ENCODE data around the gene KCND3.

Gene KCND3

GRCh38 chr1:111876631-111877030 is 112.8 kb downstream of the KCND3 start:
- Histone ChIP-seq H3K27me3 (ENCODE audit: low read depth, low read length) (peaks cover 29% of the 10 kb centered on the region), H3K4me1 (ENCODE audit: low read length) (no peaks in the 10 kb centered on the region), H3K36me3 (replicated peaks; ENCODE audit: low read depth, low read length) (no peaks in the 10 kb centered on the region), H4K20me1 (ENCODE audit: insufficient read depth, low read length) (no peaks in the 10 kb centered on the region), H3K9me3 (ENCODE audit: insufficient read depth, low read length) (no peaks in the 10 kb centered on the region), H3K79me2 (ENCODE audit: low read length) (no peaks in the 10 kb centered on the region), H3K4me3 (ENCODE audit: low read length) (no peak overlapping the region), H2AFZ (ENCODE audit: low read depth, low read length) (no peak overlapping the region), H3K4me2 (ENCODE audit: low read length) (no peak overlapping the region), H3K9ac (ENCODE audit: low read length) (no peak overlapping the region), H3K27ac (ENCODE audit: low read length) (no peak overlapping the region)
- TF ChIP-seq EZH2phosphoT487 (IDR thresholded peaks at IDR 0.05; ENCODE audit: low read depth), result no peak

- Histone ChIP-seq H3K36me3 (replicated peaks; ENCODE audit: low read depth, low read length) (no peaks in the 10 kb centered on the region), H3K27ac (ENCODE audit: low read length) (no peak overlapping the region), H3K79me2 (ENCODE audit: low read length) (no peaks in the 10 kb centered on the region), H3K4me1 (ENCODE audit: low read length) (no peaks in the 10 kb centered on the region), H3K4me3 (ENCODE audit: low read length) (no peak overlapping the region), H2AFZ (ENCODE audit: low read depth, low read length) (no peak overlapping the region), H3K9ac (ENCODE audit: low read length) (no peak overlapping the region), H4K20me1 (ENCODE audit: insufficient read depth, low read length) (no peaks in the 10 kb centered on the region), H3K9me3 (ENCODE audit: insufficient read depth, low read length) (no peaks in the 10 kb centered on the region), H3K27me3 (ENCODE audit: low read depth, low read length) (peaks cover 38% of the 10 kb centered on the region), H3K4me2 (ENCODE audit: low read length) (no peak overlapping the region)
- TF ChIP-seq EZH2phosphoT487 (IDR thresholded peaks at IDR 0.05; ENCODE audit: low read depth) (no peak), CTCF (IDR thresholded peaks at IDR 0.05; ENCODE audit: low read depth, low read length) (no peak)
These were observed 113.8 kb downstream of the KCND3 start for GRCh38 chr1:111875640-111876039.

GRCh38 chr1:111873460-111874030 is 115.9 kb downstream of the KCND3 start:
- H2AFZ ChIP-seq (ENCODE audit: low read depth, low read length), result no peak overlapping the region
- no peak overlapping the region for H3K4me2 ChIP-seq (ENCODE audit: low read length)
- no peaks in the 10 kb centered on the region for H3K36me3 ChIP-seq (replicated peaks; ENCODE audit: low read depth, low read length)
- peaks cover 48% of the 10 kb centered on the region for H3K27me3 ChIP-seq (ENCODE audit: low read depth, low read length)
- no peak overlapping the region for H3K27ac ChIP-seq (ENCODE audit: low read length)
- no peaks in the 10 kb centered on the region for H3K79me2 ChIP-seq (ENCODE audit: low read length)
- H4K20me1 ChIP-seq (ENCODE audit: insufficient read depth, low read length), result no peaks in the 10 kb centered on the region
- no peaks in the 10 kb centered on the region for H3K9me3 ChIP-seq (ENCODE audit: insufficient read depth, low read length)
- H3K4me3 ChIP-seq (ENCODE audit: low read length), result no peak overlapping the region
- TF ChIP-seq EZH2phosphoT487 (IDR thresholded peaks at IDR 0.05; ENCODE audit: low read depth) (no peak), CTCF (IDR thresholded peaks at IDR 0.05; ENCODE audit: low read depth, low read length) (no peak)
- no peak overlapping the region for H3K9ac ChIP-seq (ENCODE audit: low read length)
- H3K4me1 ChIP-seq (ENCODE audit: low read length), result no peaks in the 10 kb centered on the region

GRCh38 chr1:111870181-111870580 is 119.3 kb downstream of the KCND3 start:
- Histone ChIP-seq H3K4me3 (ENCODE audit: low read length) (no peak overlapping the region), H3K4me2 (ENCODE audit: low read length) (no peak overlapping the region), H3K27me3 (ENCODE audit: low read depth, low read length) (peaks cover 43% of the 10 kb centered on the region), H3K9ac (ENCODE audit: low read length) (no peak overlapping the region), H3K9me3 (ENCODE audit: insufficient read depth, low read length) (no peaks in the 10 kb centered on the region), H4K20me1 (ENCODE audit: insufficient read depth, low read length) (no peaks in the 10 kb centered on the region), H3K36me3 (replicated peaks; ENCODE audit: low read depth, low read length) (no peaks in the 10 kb centered on the region), H3K79me2 (ENCODE audit: low read length) (no peaks in the 10 kb centered on the region), H3K4me1 (ENCODE audit: low read length) (no peaks in the 10 kb centered on the region), H3K27ac (ENCODE audit: low read length) (no peak overlapping the region), H2AFZ (ENCODE audit: low read depth, low read length) (no peak overlapping the region)
- TF ChIP-seq EZH2phosphoT487 (IDR thresholded peaks at IDR 0.05; ENCODE audit: low read depth) (no peak), CTCF (IDR thresholded peaks at IDR 0.05; ENCODE audit: low read depth, low read length) (no peak)
